Measurements from ENCODE around the gene OCEL1.

The OCEL1 gene

GRCh38 chr19:17196610-17197009, 29.4 kb upstream of the OCEL1 start:
- no peaks in the 10 kb centered on the region for H3K9me3 Mint-ChIP-seq
- no peak overlapping the region for H3K27ac Mint-ChIP-seq
- no peaks in the 10 kb centered on the region for H3K27me3 Mint-ChIP-seq (ENCODE audit: low read depth)

DNA sequence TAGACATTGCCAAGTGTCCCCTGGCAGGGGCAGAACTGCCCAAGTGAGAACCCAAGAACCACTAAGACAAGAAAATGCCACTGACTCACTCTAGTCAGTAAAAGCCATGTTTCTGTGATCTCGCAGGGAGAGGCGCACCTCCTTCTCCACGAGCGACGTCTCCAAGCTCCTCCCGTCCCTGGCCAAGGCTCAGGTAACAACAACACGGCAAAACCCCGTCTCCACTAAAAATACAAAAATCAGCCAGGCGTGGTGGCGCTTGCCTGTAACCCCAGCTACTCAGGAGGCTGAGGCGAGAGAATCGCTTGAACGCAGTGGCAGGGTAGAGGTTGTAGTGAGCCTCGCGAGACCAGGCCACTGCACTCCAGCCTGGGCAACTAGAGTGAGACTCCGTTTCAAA, 28.4 kb upstream of the OCEL1 start:
- H3K27ac Mint-ChIP-seq: no peak overlapping the region

More at GRCh38 chr19:17196610-17197009, 29.4 kb upstream of the OCEL1 start:
- Mint-ChIP-seq H3K36me3 (ENCODE audit: low read depth) (peaks cover 62% of the 10 kb centered on the region), H3K4me3 (no peak overlapping the region), H3K4me1 (no peaks in the 10 kb centered on the region)
- no peak for TF ChIP-seq CTCF (IDR thresholded peaks at IDR 0.05; ENCODE audit: unreplicated experiment in 3 of 3)

DNA sequence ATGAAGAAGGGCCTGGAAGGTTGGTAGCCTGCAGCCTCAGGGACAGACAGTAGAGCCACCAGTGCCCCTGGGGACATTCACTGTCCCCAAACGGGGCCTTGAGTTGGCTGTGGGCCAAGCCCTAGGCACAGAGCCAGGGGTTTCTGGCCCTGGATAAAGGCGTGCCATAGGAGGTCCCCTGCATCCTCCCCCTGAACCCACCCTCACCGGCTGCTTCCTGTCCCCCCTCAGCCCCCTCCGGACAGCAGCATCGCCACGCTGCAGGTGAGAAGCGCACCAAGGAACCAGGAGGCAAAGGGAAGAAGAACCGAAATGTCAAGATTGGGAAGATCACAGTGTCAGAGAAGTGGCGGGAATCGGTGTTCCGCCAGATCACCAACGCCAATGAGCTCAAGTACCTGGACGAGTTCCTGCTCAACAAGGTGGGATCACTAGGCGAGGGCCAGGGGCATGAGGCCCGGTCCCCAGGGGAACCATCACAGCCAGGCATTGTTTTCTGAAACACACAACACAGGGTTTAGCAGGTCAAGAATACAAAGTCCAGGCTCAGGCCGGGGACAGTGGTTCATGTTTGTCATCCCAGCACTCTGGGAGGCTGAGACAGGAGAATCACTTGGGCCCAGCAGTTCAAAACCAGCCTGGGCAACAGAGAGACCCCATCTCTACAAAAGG, 25.5 kb upstream of the OCEL1 start:
- no peak overlapping the region for H3K4me3 Mint-ChIP-seq
- H3K9me3 Mint-ChIP-seq: no peaks in the 10 kb centered on the region
- no peak for TF ChIP-seq CTCF (IDR thresholded peaks at IDR 0.05; ENCODE audit: unreplicated experiment in 3 of 3)
- H3K27ac Mint-ChIP-seq: no peak overlapping the region
- peaks cover 72% of the 10 kb centered on the region for H3K36me3 Mint-ChIP-seq (ENCODE audit: low read depth)
- no peaks in the 10 kb centered on the region for H3K4me1 Mint-ChIP-seq
- H3K27me3 Mint-ChIP-seq (ENCODE audit: low read depth): peaks cover 3% of the 10 kb centered on the region

More for the DNA sequence above, 28.4 kb upstream of the OCEL1 start:
- TF ChIP-seq CTCF (IDR thresholded peaks at IDR 0.05; ENCODE audit: unreplicated experiment in 3 of 3): no peak
- H3K27me3 Mint-ChIP-seq (ENCODE audit: low read depth): no peaks in the 10 kb centered on the region
- H3K36me3 Mint-ChIP-seq (ENCODE audit: low read depth): peaks cover 72% of the 10 kb centered on the region
- H3K4me3 Mint-ChIP-seq: no peak overlapping the region
- H3K9me3 Mint-ChIP-seq: no peaks in the 10 kb centered on the region
- H3K4me1 Mint-ChIP-seq: no peaks in the 10 kb centered on the region

- Mint-ChIP-seq H3K27me3 (ENCODE audit: low read depth) (peaks cover 3% of the 10 kb centered on the region), H3K27ac (no peak overlapping the region), H3K4me3 (no peak overlapping the region), H3K36me3 (ENCODE audit: low read depth) (peaks cover 62% of the 10 kb centered on the region), H3K4me1 (no peaks in the 10 kb centered on the region), H3K9me3 (no peaks in the 10 kb centered on the region)
- no peak for TF ChIP-seq CTCF (IDR thresholded peaks at IDR 0.05; ENCODE audit: unreplicated experiment in 3 of 3)
Measured at GRCh38 chr19:17202249-17202648, 23.8 kb upstream of the OCEL1 start.

- peaks cover 58% of the 10 kb centered on the region for H3K36me3 Mint-ChIP-seq (ENCODE audit: low read depth)
- H3K4me3 Mint-ChIP-seq: no peak overlapping the region
- TF ChIP-seq CTCF (IDR thresholded peaks at IDR 0.05; ENCODE audit: unreplicated experiment in 3 of 3): no peak
- H3K9me3 Mint-ChIP-seq: no peaks in the 10 kb centered on the region
- no peaks in the 10 kb centered on the region for H3K4me1 Mint-ChIP-seq
- no peak overlapping the region for H3K27ac Mint-ChIP-seq
- H3K27me3 Mint-ChIP-seq (ENCODE audit: low read depth): peaks cover 3% of the 10 kb centered on the region
Measured at GRCh38 chr19:17202713-17203112, 23.3 kb upstream of the OCEL1 start.
